Transverse colon (tissue), 4 donors: ENCODE data around the gene DNAJB13. TPM values are rescaled to one million over a fixed set of nuclear protein-coding genes. Genes with fewer than 3 reads are reported as not detected.

Source experiments
- DNase-seq: peaks from one replicate; pipeline ENCODE4 v3.0.0-alpha.2; 2019
- H3K27ac ChIP-seq, 4 donors: fragments of 200-600 bp; sonication (generic); 2 replicates each; pipeline ENCODE4 v1.5.1; 2016 to 2018; ENCODE audit warnings: inconsistent platforms in 4 of 4
- H3K27me3 ChIP-seq: fragments of 200-600 bp; sonication (generic); 2 replicates; pipeline ENCODE4 v1.5.1; 2017; ENCODE audit warnings: inconsistent platforms
- H3K36me3 ChIP-seq, 4 donors: fragments of 200-600 bp; sonication (generic); 2 replicates each; pipeline ENCODE4 v1.5.1; 2017 to 2019; ENCODE audit warnings: inconsistent platforms in 4 of 4
- H3K4me1 ChIP-seq, 4 donors: fragments of 200-600 bp; sonication (generic); 2 replicates each; pipeline ENCODE4 v1.5.1; 2017 to 2020; ENCODE audit warnings: inconsistent platforms in 4 of 4
- H3K4me3 ChIP-seq, 4 donors: fragments of 200-600 bp; sonication (generic); 1 replicate in 1 of 4; 2 replicates in 3 of 4; pipeline versions ENCODE4 v1.5.1 to v1.6.1; 2017 to 2019; ENCODE audit warnings: inconsistent platforms in 4 of 4
- H3K9me3 ChIP-seq, 2 donors: fragments of 200-600 bp; sonication (generic); 2 replicates each; pipeline ENCODE4 v1.5.1; 2017 to 2019; ENCODE audit warnings: inconsistent platforms in 2 of 2
- CTCF ChIP-seq, 5 experiments: fragments of 200-600 bp in 3 of 5; fragments of 450-650 bp in 2 of 5; sonication (generic) in 3 of 5; IDR thresholded peaks; 1 replicate in 2 of 5; 2 replicates in 3 of 5; pipeline ENCODE4 v1.5.1; 2016 to 2017; ENCODE audit warnings: antibody characterized with exemption in 5 of 5, inconsistent platforms in 3 of 5, mild to moderate bottlenecking in 2 of 5, moderate library complexity in 1 of 5
- EP300 ChIP-seq: sonication (generic); formaldehyde crosslinking; IDR thresholded peaks from one replicate; pipeline ENCODE4 v1.6.1; 2017; ENCODE audit warnings: antibody characterized with exemption, low read depth
- POLR2A ChIP-seq: fragments of 450-650 bp; IDR thresholded peaks from one replicate; pipeline ENCODE4 v1.6.1; 2016; ENCODE audit warnings: antibody characterized with exemption, mild to moderate bottlenecking, moderate library complexity
- POLR2AphosphoS5 ChIP-seq, 3 donors: sonication (generic); formaldehyde crosslinking; IDR thresholded peaks; one replicate each; pipeline ENCODE4 v1.6.1; 2016; ENCODE audit warnings: antibody characterized with exemption in 3 of 3
- WGBS, 2 donors: methylation state at CpG; one replicate each; pipeline ENCODE4 v1.1.5; 2018; ENCODE audit warnings: low coverage in 1 of 2; 5-methylcytosine and 5-hydroxymethylcytosine counted together
- in situ Hi-C, 4 donors: fragments of 200-750 bp; cut with MboI; loops; one replicate each; pipeline versions ENCODE4 v1.15.0 to v1.15.1; 2017; ENCODE audit warnings: low sequenced_read_pairs in 3 of 4, low pct_ligation_motif_present in 1 of 4, low pct_unique_long_range_greater_than_20kb in 1 of 4
- intact Hi-C: fragments of 100-400 bp; cut with DNase I; formaldehyde crosslinking; loops from one replicate; pipeline ENCODE4 v1.15.1; 2023; ENCODE audit warnings: low total_unique reads
- total RNA-seq, 4 donors: library from RNA; depleted of rRNA; stranded (reverse); fragments of >200 nt; gene quantifications; one replicate each; pipeline ENCODE4 v1.1.0, GENCODE V29; 2016

DNAJB13 gene
- total RNA-seq, 4 donors from 2014 or later, result not detected

- H3K27me3 ChIP-seq, result no peaks in the 10 kb centered on the region
- 90 to 91% methylated on average over 9 to 13 of the region's 13 CpGs for WGBS, 2 donors
- DNase-seq, result no peak
- no peak overlapping the region for H3K4me3 ChIP-seq
- TF ChIP-seq POLR2AphosphoS5 (IDR thresholded peaks at IDR 0.05) (no peak), EP300 (no peak), POLR2A (no peak)
- peak overlapping the region in 3 of 4 donors; percentile 35 to 57 (median 52) for H3K27ac ChIP-seq
- intact Hi-C loops (no loop called here), in situ Hi-C loops (loop anchor here in 2 of 4 donors (25.0 kb wide), 2 partner anchors 112 to 587 kb away; no protein-coding TSS in a partner anchor)
- H3K4me1 ChIP-seq, result peaks cover 13 to 25% (median 19%) of the 10 kb centered on the region in 4 donors
- H3K36me3 ChIP-seq, result peaks cover 0 to 17% (median 0%) of the 10 kb centered on the region in 4 donors
- H3K9me3 ChIP-seq, result no peaks in the 10 kb centered on the region
Observed at GRCh38 chr11:73974604-73975478, 24.0 kb downstream of the DNAJB13 start.

- no peak overlapping the region for H3K27ac ChIP-seq
- in situ Hi-C loops, result no loop called here
- no peaks in the 10 kb centered on the region for H3K9me3 ChIP-seq
- no peaks in the 10 kb centered on the region for H3K27me3 ChIP-seq
- DNase-seq, result no peak
- TF ChIP-seq EP300, result no peak
- TF ChIP-seq CTCF (IDR thresholded peaks at IDR 0.05), result no peak
- TF ChIP-seq POLR2AphosphoS5 (IDR thresholded peaks at IDR 0.05), result no peak
- TF ChIP-seq POLR2A, result no peak
- H3K4me3 ChIP-seq, result no peak overlapping the region
- peaks cover 13 to 31% (median 20%) of the 10 kb centered on the region in 4 donors for H3K4me1 ChIP-seq
- 85% methylated on average over 6 of the region's 6 CpGs; no CpG with 5 or more reads in 1 of the 2 donors for WGBS, 2 donors
- peaks cover 0 to 17% (median 0%) of the 10 kb centered on the region in 4 donors for H3K36me3 ChIP-seq
- intact Hi-C loops, result no loop called here
Observed at GRCh38 chr11:73975479-73975757, 24.6 kb downstream of the DNAJB13 start.

GRCh38 chr11:73976451-73977151 is 25.8 kb downstream of the DNAJB13 start:
- H3K9me3 ChIP-seq, result no peaks in the 10 kb centered on the region
- peaks cover 0 to 17% (median 0%) of the 10 kb centered on the region in 4 donors for H3K36me3 ChIP-seq
- DNase-seq, result no peak
- intact Hi-C loops (no loop called here), in situ Hi-C loops (no loop called here)
- H3K4me1 ChIP-seq, result peaks cover 13 to 39% (median 24%) of the 10 kb centered on the region in 4 donors
- H3K27ac ChIP-seq, result no peak overlapping the region
- 80 to 85% methylated on average over 1 to 14 of the region's 14 CpGs for WGBS, 2 donors
- TF ChIP-seq EP300 (no peak), POLR2A (no peak), POLR2AphosphoS5 (IDR thresholded peaks at IDR 0.05) (no peak), CTCF (IDR thresholded peaks at IDR 0.05) (no peak)
- no peak overlapping the region for H3K4me3 ChIP-seq
- no peaks in the 10 kb centered on the region for H3K27me3 ChIP-seq

- Histone ChIP-seq H3K9me3 (no peaks in the 10 kb centered on the region), H3K27me3 (no peaks in the 10 kb centered on the region), H3K36me3 (peaks cover 0 to 17% (median 0%) of the 10 kb centered on the region in 4 donors), H3K27ac (no peak overlapping the region), H3K4me3 (no peak overlapping the region), H3K4me1 (peaks cover 10 to 45% (median 27%) of the 10 kb centered on the region in 4 donors)
- in situ Hi-C loops (no loop called here), intact Hi-C loops (no loop called here)
- TF ChIP-seq POLR2AphosphoS5 (IDR thresholded peaks at IDR 0.05) (no peak), POLR2A (no peak), CTCF (IDR thresholded peaks at IDR 0.05) (no peak), EP300 (no peak)
- DNase-seq, result no peak
- WGBS, 2 donors, result 99% methylated on average over 18 of the region's 18 CpGs; no CpG with 5 or more reads in 1 of the 2 donors
Observed at GRCh38 chr11:73977856-73978519, 27.2 kb downstream of the DNAJB13 start.
